Uterus (tissue), 4 donors: ENCODE data around the gene STK38. TPM values are rescaled to one million over a fixed set of nuclear protein-coding genes. Genes with fewer than 3 reads are reported as not detected.

Experiments used
- DNase-seq, 2 donors: peaks; one replicate each; pipeline ENCODE4 v3.0.0-alpha.2; 2019 to 2020
- H3K27ac ChIP-seq, 2 donors: fragments of 200-600 bp; sonication (generic); 1 replicate in 1 of 2; 2 replicates in 1 of 2; pipeline ENCODE4 v1.5.1; 2016 to 2018
- H3K27me3 ChIP-seq, 2 donors: fragments of 200-600 bp; sonication (generic); one replicate each; pipeline ENCODE4 v1.5.1; 2018 to 2019; ENCODE audit warnings: control low read depth in 1 of 2
- H3K36me3 ChIP-seq, 2 donors: fragments of 200-600 bp; sonication (generic); one replicate each; pipeline ENCODE4 v1.5.1; 2019; ENCODE audit warnings: control low read depth in 1 of 2
- H3K4me1 ChIP-seq, 2 donors: fragments of 200-600 bp; sonication (generic); one replicate each; pipeline ENCODE4 v1.5.1; 2018 to 2019; ENCODE audit warnings: control low read depth in 1 of 2
- H3K4me3 ChIP-seq, 2 donors: fragments of 200-600 bp; sonication (generic); 1 replicate in 1 of 2; 2 replicates in 1 of 2; pipeline ENCODE4 v1.5.1; 2018 to 2019; ENCODE audit warnings: mild to moderate bottlenecking in 1 of 2
- H3K9me3 ChIP-seq, 2 donors: fragments of 200-600 bp; sonication (generic); one replicate each; pipeline ENCODE4 v1.5.1; 2019; ENCODE audit warnings: control low read depth in 1 of 2
- POLR2A ChIP-seq, 2 donors: fragments of 450-650 bp; IDR thresholded peaks; one replicate each; pipeline ENCODE4 v1.6.1; 2016; ENCODE audit warnings: antibody characterized with exemption in 2 of 2, mild to moderate bottlenecking in 1 of 2, moderate library complexity in 1 of 2
- intact Hi-C: fragments of 100-400 bp; cut with DNase I; formaldehyde crosslinking; loops from one replicate; pipeline ENCODE4 v1.15.1; 2023; ENCODE audit warnings: low total_unique reads
- total RNA-seq, 4 donors: library from RNA; depleted of rRNA in 3 of 4; stranded (reverse); fragments of >200 nt in 3 of 4; gene quantifications; one replicate each; pipeline versions ENCODE4 v1.1.0 to v1.2.4, GENCODE V29; 2014 to 2023
- TF ChIP-seq, protein P1 (sequence below), 4 experiments: fragments of 200-600 bp in 2 of 4; fragments of 450-650 bp in 2 of 4; sonication (generic) in 2 of 4; IDR thresholded peaks; one replicate each; pipeline ENCODE4 v1.5.1; 2016 to 2019; ENCODE audit warnings: antibody characterized with exemption in 4 of 4, mild to moderate bottlenecking in 2 of 4, moderate library complexity in 1 of 4
- donor health status: DM: yes; HTN: yes; CAD: no.

The STK38 gene
- total RNA-seq, 4 donors from 2014 or later = 10.6 to 30.0 (median 20.5) TPM

- H3K4me3 ChIP-seq = no peak overlapping the region
- DNase-seq = no peak
- no peaks in the 10 kb centered on the region for H3K27me3 ChIP-seq
- H3K36me3 ChIP-seq = no peaks in the 10 kb centered on the region
- TF ChIP-seq, protein P1, sequence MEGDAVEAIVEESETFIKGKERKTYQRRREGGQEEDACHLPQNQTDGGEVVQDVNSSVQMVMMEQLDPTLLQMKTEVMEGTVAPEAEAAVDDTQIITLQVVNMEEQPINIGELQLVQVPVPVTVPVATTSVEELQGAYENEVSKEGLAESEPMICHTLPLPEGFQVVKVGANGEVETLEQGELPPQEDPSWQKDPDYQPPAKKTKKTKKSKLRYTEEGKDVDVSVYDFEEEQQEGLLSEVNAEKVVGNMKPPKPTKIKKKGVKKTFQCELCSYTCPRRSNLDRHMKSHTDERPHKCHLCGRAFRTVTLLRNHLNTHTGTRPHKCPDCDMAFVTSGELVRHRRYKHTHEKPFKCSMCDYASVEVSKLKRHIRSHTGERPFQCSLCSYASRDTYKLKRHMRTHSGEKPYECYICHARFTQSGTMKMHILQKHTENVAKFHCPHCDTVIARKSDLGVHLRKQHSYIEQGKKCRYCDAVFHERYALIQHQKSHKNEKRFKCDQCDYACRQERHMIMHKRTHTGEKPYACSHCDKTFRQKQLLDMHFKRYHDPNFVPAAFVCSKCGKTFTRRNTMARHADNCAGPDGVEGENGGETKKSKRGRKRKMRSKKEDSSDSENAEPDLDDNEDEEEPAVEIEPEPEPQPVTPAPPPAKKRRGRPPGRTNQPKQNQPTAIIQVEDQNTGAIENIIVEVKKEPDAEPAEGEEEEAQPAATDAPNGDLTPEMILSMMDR (IDR thresholded peaks at IDR 0.05) = no peak
- TF ChIP-seq POLR2A (IDR thresholded peaks at IDR 0.05) = no peak
- no peak overlapping the region for H3K27ac ChIP-seq
- H3K9me3 ChIP-seq = no peaks in the 10 kb centered on the region
- intact Hi-C loops = no loop called here
- H3K4me1 ChIP-seq = no peaks in the 10 kb centered on the region
Measured at GRCh38 chr6:36533321-36533720, 14.0 kb downstream of the STK38 start.

DNA sequence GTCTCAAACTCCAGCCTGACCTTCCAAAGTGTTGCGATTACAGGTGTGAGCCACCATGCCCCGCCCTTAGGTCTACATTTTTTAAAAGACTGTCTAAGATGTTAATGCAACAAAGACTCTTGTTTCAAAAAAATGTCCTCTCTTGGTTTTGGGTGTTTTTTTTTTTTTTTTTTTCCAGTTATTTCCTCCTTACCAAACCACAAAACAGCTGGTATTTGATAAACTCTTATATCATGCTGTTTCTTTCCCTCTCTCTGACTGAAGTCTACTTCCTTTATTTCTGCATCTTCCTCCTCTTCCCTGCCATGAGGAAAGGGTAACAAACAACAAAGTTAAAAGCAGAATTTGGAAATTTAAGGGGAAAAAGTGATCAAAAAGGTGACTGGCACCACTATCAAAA lies 21.2 kb downstream of the STK38 start:
- intact Hi-C loops = no loop called here

DNA sequence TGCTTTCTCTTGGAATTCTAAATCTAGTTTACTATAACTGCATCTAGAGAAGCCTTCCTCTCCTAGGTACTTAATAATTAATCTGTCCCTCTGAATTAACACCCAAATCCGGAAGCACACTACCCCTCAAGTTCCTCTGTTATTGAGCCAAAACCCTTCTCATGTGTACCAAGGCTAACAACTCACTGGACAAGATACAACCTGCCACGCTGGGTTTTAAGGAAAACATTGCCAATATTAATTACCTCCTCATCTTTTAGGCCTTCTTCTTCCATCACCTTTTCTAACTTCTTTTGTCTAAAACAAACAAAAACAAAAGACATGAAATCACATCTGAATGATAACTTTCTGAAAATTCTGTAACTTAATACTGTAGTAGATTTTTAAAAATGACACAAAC lies 21.9 kb downstream of the STK38 start:
- TF ChIP-seq, protein P1 (IDR thresholded peaks at IDR 0.05) = no peak
- TF ChIP-seq POLR2A (IDR thresholded peaks at IDR 0.05) = no peak
- no peaks in the 10 kb centered on the region for H3K9me3 ChIP-seq
- H3K4me3 ChIP-seq = no peak overlapping the region
- H3K27me3 ChIP-seq = no peaks in the 10 kb centered on the region
- intact Hi-C loops = no loop called here
- no peaks in the 10 kb centered on the region for H3K4me1 ChIP-seq
- no peak for DNase-seq
- no peaks in the 10 kb centered on the region for H3K36me3 ChIP-seq
- no peak overlapping the region for H3K27ac ChIP-seq

More for the DNA sequence above, 21.2 kb downstream of the STK38 start:
- Histone ChIP-seq H3K27ac (no peak overlapping the region), H3K4me1 (no peaks in the 10 kb centered on the region), H3K36me3 (no peaks in the 10 kb centered on the region), H3K9me3 (no peaks in the 10 kb centered on the region), H3K27me3 (no peaks in the 10 kb centered on the region), H3K4me3 (no peak overlapping the region)
- no peak for TF ChIP-seq POLR2A (IDR thresholded peaks at IDR 0.05)
- TF ChIP-seq, protein P1 (IDR thresholded peaks at IDR 0.05) = no peak
- no peak for DNase-seq

- no peak for TF ChIP-seq POLR2A (IDR thresholded peaks at IDR 0.05)
- TF ChIP-seq, protein P1 (IDR thresholded peaks at IDR 0.05) = no peak
- no peak for DNase-seq
- Histone ChIP-seq H3K4me1 (no peaks in the 10 kb centered on the region), H3K4me3 (no peak overlapping the region), H3K27ac (no peak overlapping the region), H3K9me3 (no peaks in the 10 kb centered on the region), H3K27me3 (no peaks in the 10 kb centered on the region), H3K36me3 (no peaks in the 10 kb centered on the region)
- intact Hi-C loops = no loop called here
Measured at GRCh38 chr6:36524871-36525270, 22.4 kb downstream of the STK38 start.

DNA sequence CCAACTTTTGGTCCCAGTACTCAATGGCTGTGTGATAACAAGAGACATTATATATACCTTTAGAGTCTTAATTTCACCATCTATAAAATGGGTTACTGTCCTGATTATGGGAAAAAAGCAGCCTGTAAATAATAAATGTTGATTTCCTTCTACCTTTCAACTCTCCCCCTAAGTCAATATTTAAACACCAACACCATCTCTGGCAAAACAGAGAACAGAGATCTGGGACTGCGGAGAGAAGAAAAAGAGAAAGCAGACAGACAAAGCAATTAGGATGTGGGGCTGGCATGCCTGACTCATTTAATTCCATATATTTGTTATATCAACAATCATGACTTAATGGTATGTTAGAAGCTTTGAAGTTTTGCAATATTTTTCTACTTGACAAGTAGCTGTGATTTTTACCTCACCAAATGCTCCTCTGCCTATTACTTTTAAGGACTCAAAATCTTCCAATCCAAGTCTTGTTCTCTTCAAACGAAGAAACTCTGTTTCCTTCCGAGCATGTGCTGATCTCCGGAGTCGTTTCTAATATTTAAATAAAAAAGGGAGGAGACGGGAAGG lies 23.3 kb downstream of the STK38 start:
- Histone ChIP-seq H3K36me3 (no peaks in the 10 kb centered on the region), H3K4me1 (no peaks in the 10 kb centered on the region), H3K9me3 (no peaks in the 10 kb centered on the region), H3K27me3 (no peaks in the 10 kb centered on the region), H3K4me3 (no peak overlapping the region), H3K27ac (no peak overlapping the region)
- TF ChIP-seq POLR2A (IDR thresholded peaks at IDR 0.05) = no peak
- TF ChIP-seq, protein P1 (IDR thresholded peaks at IDR 0.05) = no peak
- intact Hi-C loops = no loop called here
- no peak for DNase-seq
